Right renal cortex interstitium (tissue), 3 donors: ENCODE results near the gene NMU. TPM values are rescaled to one million over a fixed set of nuclear protein-coding genes. Genes with fewer than 3 reads are reported as not detected.
"Not testable (repeated sequence)": the region's sequence is repeated elsewhere in the genome, so short reads cannot be mapped to it uniquely, and the experiment has no call there.

Experiments
- DNase-seq, 3 donors: peaks; one replicate each; pipeline ENCODE4 v3.0.0-alpha.2; 2013; ENCODE audit warnings: low read depth in 3 of 3, low spot score in 2 of 3
- polyA plus RNA-seq, 3 donors: library from polyadenylated mRNA; unstranded; fragments of 120-200 nt; gene quantifications; one replicate each; pipeline ENCODE4 v1.2.1, GENCODE V29; 2013; ENCODE audit not compliant: insufficient read length in 3 of 3

Gene NMU, protein sequence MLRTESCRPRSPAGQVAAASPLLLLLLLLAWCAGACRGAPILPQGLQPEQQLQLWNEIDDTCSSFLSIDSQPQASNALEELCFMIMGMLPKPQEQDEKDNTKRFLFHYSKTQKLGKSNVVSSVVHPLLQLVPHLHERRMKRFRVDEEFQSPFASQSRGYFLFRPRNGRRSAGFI
- polyA plus RNA-seq: 10 to 100 TPM in 2 of 3 donors, 1 to 10 TPM in 1; 9.1 to 10.8 (median 10.7) TPM

GRCh38 chr4:55635741-55636655, at the start of gene NMU:
Gene NMU, minus strand, starts transcription at chr4:55636298. Its CDS starts 106 bp downstream, at chr4:55636192.
- peak in 2 of 3 donors; percentile 7 to 13 for DNase-seq

DNA sequence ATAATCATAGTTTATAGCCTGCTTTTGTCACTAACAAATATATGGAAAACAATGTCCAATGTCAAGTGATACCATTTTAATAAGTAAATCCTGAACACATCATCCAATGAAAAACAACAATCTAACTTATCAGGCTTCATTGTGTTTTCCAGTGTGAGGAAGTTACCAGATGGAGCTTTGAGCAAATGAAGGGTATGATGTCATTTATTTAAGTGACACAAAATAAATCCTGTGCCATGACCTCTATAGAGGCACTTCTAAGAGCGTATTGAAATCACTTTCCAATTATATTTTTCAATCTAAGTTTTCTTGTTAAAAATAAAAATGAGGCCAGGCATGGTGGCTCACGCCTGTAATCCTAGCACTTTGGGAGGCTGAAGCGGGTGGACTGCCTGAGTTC, 48.2 kb upstream of the NMU start:
- DNase-seq: no peak

DNA sequence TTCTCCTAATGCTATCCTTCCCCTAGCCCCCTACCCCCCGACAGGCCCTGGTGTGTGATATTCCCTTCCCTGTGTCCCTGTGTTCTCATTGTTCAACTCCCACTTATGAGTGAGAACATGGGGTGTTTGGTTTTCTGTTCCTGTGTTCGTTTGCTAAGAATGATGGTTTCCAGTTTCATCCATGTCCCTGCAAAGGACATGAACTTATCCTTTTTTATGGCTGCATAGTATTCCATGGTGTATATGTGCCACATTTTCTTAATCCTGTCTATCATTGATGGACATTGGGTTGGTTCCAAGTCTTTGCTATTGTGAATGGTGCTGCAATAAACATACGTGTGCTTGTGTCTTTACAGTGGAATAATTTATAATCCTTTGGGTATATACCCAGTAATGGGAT, 46.7 kb upstream of the NMU start:
- DNase-seq: not testable (repeated sequence)

DNA sequence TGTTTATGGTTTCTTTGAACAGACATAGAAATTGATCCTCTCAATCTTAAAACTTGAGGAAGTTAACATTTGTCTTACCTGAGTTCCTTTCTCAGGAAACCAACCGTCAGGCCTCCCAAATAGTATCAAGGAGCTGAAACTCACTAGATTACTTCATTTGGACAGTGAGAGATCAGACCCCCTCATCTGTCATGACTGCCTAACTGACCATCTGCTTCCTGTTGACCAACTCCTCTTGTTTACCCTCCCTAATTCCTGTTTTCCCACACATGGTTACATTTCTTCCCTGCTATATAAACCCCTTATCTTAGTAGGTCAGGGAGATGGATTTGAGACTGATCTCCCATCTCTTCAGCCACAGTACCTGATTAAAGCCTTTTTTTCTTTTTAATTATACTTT, 46.2 kb upstream of the NMU start:
- DNase-seq: no peak

GRCh38 chr4:55681430-55681829, 45.3 kb upstream of the NMU start:
- DNase-seq: no peak

- no peak for DNase-seq
Observed at GRCh38 chr4:55675196-55675793, 39.2 kb upstream of the NMU start.

DNA sequence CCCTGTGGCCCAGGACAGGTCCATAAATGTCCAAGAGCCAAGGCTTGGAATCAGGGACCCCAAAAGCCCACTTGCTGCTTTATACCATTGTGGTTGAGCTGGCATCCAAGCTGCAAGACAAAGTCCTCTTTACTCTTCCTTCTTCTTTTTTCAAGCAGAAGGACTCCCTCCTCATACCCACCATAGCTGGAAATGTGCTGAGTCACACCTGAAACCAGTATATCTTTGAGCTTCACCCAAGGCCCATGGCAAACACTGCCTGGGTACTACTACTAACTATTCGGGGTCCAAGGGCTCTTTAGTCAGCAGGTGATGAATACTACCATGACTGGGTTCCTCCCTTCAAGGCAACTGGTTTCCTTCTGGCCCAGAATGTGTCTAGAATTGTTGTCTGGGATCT, 37.3 kb upstream of the NMU start:
- DNase-seq: no peak

DNA sequence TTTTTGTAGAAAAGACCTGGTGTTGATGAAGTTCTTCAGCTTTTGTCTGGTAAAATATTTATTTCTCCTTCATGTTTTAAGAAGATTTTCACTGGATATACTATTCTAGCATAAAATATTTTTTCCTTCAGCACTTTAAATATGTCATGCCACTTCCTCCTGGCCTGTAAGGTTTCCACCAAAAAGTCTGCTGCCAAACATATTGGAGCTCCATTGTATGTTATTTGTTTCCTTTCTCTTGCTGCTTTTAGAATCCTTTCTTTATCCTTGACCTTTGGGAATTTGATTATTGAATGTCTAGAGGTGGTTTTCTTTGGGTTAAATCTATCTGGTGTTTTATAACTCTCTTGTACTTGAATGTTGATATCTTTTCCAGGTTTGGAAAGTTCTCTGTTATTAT, 35.6 kb upstream of the NMU start:
- no peak for DNase-seq

- no peak for DNase-seq
Observed at GRCh38 chr4:55670695-55671094, 34.6 kb upstream of the NMU start.

GRCh38 chr4:55668449-55668848, 32.4 kb upstream of the NMU start:
- no peak for DNase-seq

DNA sequence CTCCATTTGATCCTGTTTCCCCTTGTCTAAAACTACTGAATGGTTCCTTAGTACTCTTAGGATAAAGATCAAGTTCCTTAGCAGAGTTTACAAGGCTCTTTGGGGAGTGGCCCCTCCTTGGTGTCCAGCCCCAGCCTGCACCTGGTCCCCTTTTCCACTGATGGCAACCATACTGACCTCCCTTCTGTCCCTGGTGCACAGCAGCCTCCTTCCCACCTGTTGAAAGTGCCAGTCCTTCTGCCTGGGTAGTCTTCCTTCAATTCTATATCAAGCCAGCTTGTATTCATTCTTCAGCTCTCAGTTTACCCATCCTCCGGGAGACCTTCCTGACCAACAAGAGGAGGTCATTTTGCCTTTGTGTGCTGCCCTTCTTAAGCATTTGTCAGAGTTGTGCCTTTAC, 30.4 kb upstream of the NMU start:
- no peak for DNase-seq

DNA sequence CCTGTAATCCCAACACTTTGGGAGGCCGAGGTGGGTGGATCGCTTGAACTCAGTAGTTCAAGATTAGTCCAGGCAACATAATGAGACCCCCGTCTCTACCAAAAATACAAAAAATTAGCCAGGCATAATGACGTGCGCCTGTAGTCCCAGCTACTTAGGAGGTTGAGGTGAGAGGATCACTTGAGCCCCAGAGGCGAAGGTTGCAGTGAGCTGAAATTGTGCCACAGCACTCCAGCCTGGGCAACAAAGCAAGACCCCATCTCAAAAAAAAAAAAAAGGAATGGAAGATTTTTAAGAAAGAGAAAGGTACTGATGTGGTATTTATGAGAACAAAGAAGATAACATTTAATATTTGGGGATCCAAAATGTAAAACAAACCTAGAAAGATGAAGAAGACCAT, 27.0 kb upstream of the NMU start:
- no peak for DNase-seq

- DNase-seq: no peak
Observed at GRCh38 chr4:55661398-55662056, 25.4 kb upstream of the NMU start.

DNA sequence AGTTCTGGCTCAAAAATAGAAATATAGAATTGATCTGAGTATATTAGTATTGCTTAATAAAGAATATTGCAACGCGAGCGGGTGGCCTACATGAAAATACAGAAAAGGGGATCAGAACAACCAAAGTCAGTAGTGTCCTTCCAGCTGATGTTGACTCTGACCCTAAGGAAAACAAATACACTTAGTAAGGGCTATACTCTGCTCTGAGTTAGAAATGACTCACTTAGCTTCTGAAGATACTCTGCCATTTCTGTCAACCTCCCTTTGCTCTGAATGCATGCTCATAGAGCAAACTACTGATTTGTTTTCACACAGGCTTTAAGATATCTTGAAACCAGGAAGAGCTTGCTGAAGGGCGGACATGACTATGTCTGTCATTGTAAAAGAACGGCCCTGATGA, 22.6 kb upstream of the NMU start:
- no peak for DNase-seq

- no peak for DNase-seq
Observed at GRCh38 chr4:55654131-55654530, 18.0 kb upstream of the NMU start.

DNA sequence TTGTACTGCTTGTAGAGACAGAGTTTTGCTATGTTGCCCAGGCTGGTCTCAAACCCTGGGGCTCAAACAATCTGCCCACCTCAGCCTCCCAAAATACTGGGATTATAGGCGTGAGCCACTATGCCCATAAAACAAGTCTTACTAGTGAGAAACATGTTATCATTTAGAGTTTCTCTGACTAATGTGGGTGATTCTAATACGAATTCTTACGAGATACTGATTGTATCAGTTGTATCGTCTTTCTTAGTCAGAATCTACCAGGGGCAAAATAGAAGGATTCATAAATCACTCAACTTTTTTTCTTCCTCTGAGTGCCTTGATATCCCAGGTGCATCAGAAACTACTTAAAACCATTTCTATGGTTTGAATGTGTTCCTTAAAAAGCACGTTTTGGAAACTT, 14.4 kb upstream of the NMU start:
- DNase-seq: no peak

GRCh38 chr4:55637272-55637820, 1.2 kb upstream of the NMU start:
- DNase-seq: peak; percentile 14 to 32 (median 19)

GRCh38 chr4:55636656-55636999, 530 bp upstream of the NMU start:
- peak in 1 of 3 donors; percentile 2 for DNase-seq

- peak in 2 of 3 donors; percentile 7 to 10 for DNase-seq
Observed at GRCh38 chr4:55635282-55635681, 816 bp downstream of the NMU start.

DNA sequence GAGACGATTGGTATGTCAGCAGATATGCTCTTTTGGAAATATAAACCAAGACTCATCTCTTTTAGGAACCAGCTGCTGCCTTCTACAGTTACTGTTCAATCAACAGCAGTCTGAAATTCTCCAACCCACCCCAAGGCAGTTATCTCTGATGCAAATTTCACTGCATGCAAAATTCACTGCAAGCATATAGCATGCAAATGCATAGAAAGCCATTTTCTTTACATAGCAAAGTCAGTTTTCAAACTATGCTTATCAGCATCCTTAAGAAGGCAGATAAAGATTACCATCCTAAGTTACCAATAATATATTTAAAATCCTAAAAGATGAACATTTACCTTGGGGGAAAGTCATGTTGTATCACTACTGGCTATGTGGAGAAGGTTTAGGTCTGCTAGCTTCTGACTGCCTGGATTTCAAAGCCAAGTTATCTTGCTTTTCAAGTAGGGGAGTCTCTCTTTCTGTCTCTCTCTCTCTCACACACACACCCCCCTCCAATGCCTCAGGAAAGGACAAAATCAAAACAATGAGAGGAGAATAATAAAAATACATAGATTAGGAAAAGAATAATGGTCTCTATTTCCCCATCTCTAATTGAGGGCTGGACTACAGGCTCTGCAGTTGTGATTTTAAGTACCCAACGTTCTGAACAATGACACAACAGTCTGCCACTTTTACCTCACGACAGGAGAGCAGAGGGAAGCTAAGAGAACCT, 1.5 kb downstream of the NMU start:
- no peak for DNase-seq
